ENCODE results near the gene FUBP1. TPM values are rescaled to one million over a fixed set of nuclear protein-coding genes. Genes with fewer than 3 reads are reported as not detected.
A peak's percentile ranks its signal among the peaks of the same experiment; 100 is the strongest.
"Not testable (repeated sequence)": the region's sequence is repeated elsewhere in the genome, so short reads cannot be mapped to it uniquely, and the experiment has no call there.

FUBP1 gene
- polyA plus RNA-seq, 1 donor = 426 TPM

- no peak for DNase-seq
Measured at GRCh38 chr1:77990629-77991204, 11.8 kb upstream of the FUBP1 start.

- DNase-seq = no peak
Measured at GRCh38 chr1:77989744-77990143, 10.9 kb upstream of the FUBP1 start.

GRCh38 chr1:77987919-77988318 is 9.0 kb upstream of the FUBP1 start:
- DNase-seq = no peak

- DNase-seq = no peak
Measured at GRCh38 chr1:77986810-77987209, 7.9 kb upstream of the FUBP1 start.

GRCh38 chr1:77984629-77985028 is 5.8 kb upstream of the FUBP1 start:
- no peak for DNase-seq

GRCh38 chr1:77983997-77984355 is 5.1 kb upstream of the FUBP1 start:
- DNase-seq = no peak

GRCh38 chr1:77983352-77983996 is 4.6 kb upstream of the FUBP1 start:
- not testable (repeated sequence) for DNase-seq

GRCh38 chr1:77978293-77978968 is 441 bp downstream of the FUBP1 start:
- peak; percentile 91 for DNase-seq

GRCh38 chr1:77977989-77978292 is 931 bp downstream of the FUBP1 start:
- DNase-seq = no peak

- DNase-seq = no peak
Measured at GRCh38 chr1:77976433-77977076, 2.3 kb downstream of the FUBP1 start.

- no peak for DNase-seq
Measured at GRCh38 chr1:77975907-77976306, 3.0 kb downstream of the FUBP1 start.

- DNase-seq = no peak
Measured at GRCh38 chr1:77975386-77975785, 3.5 kb downstream of the FUBP1 start.

GRCh38 chr1:77972080-77972479 is 6.8 kb downstream of the FUBP1 start:
- no peak for DNase-seq

GRCh38 chr1:77970192-77970591 is 8.7 kb downstream of the FUBP1 start:
- DNase-seq = no peak

GRCh38 chr1:77966291-77966690 is 12.6 kb downstream of the FUBP1 start:
- no peak for DNase-seq

GRCh38 chr1:77961392-77961791 is 17.5 kb downstream of the FUBP1 start:
- no peak for DNase-seq

- no peak for DNase-seq
Measured at GRCh38 chr1:77958850-77959249, 20.0 kb downstream of the FUBP1 start.

- no peak for DNase-seq
Measured at GRCh38 chr1:77958391-77958790, 20.5 kb downstream of the FUBP1 start.

GRCh38 chr1:77956464-77956863 is 22.4 kb downstream of the FUBP1 start:
- DNase-seq = no peak

GRCh38 chr1:77955709-77956108 is 23.2 kb downstream of the FUBP1 start:
- DNase-seq = no peak

GRCh38 chr1:77954521-77954920 is 24.4 kb downstream of the FUBP1 start:
- no peak for DNase-seq

- no peak for DNase-seq
Measured at GRCh38 chr1:77953907-77954306, 25.0 kb downstream of the FUBP1 start.

- DNase-seq = no peak
Measured at GRCh38 chr1:77951328-77951727, 27.5 kb downstream of the FUBP1 start.

GRCh38 chr1:77950873-77951272 is 28.0 kb downstream of the FUBP1 start:
- no peak for DNase-seq
